Esophagus squamous epithelium (tissue), 4 donors: ENCODE measurements around the gene HPCAL1.

ENCODE experiments used
- POLR2A ChIP-seq, 4 donors: fragments of 450-650 bp; IDR thresholded peaks; one replicate each; pipeline ENCODE4 v1.6.1; 2017; ENCODE audit warnings: antibody characterized with exemption in 4 of 4, mild to moderate bottlenecking in 4 of 4, moderate library complexity in 3 of 4
- TF ChIP-seq, protein P1 (sequence below), 6 experiments: fragments of 450-650 bp in 4 of 6; fragments of 200-600 bp in 2 of 6; sonication (generic) in 2 of 6; IDR thresholded peaks; one replicate each; pipeline ENCODE4 v1.5.1; 2016 to 2019; ENCODE audit warnings: antibody characterized with exemption in 6 of 6, mild to moderate bottlenecking in 4 of 6, moderate library complexity in 4 of 6

GRCh38 chr2:10465910-10466309, 163.2 kb downstream of the HPCAL1 start:
- TF ChIP-seq, protein P1, sequence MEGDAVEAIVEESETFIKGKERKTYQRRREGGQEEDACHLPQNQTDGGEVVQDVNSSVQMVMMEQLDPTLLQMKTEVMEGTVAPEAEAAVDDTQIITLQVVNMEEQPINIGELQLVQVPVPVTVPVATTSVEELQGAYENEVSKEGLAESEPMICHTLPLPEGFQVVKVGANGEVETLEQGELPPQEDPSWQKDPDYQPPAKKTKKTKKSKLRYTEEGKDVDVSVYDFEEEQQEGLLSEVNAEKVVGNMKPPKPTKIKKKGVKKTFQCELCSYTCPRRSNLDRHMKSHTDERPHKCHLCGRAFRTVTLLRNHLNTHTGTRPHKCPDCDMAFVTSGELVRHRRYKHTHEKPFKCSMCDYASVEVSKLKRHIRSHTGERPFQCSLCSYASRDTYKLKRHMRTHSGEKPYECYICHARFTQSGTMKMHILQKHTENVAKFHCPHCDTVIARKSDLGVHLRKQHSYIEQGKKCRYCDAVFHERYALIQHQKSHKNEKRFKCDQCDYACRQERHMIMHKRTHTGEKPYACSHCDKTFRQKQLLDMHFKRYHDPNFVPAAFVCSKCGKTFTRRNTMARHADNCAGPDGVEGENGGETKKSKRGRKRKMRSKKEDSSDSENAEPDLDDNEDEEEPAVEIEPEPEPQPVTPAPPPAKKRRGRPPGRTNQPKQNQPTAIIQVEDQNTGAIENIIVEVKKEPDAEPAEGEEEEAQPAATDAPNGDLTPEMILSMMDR (IDR thresholded peaks at IDR 0.05) = no peak
- TF ChIP-seq POLR2A (IDR thresholded peaks at IDR 0.05) = no peak
